NCI-H1105 (cell line): ENCODE data around the gene LARP4B.

Source experiments
- DNase-seq: peaks from one replicate; lab custom pipeline; 2025; lab: John Stamatoyannopoulos, UW

The LARP4B gene

GRCh38 chr10:931326-932318 lies at the start of gene LARP4B:
Gene LARP4B, minus strand, starts transcription at chr10:931705. Its CDS starts 45,984 bp downstream, at chr10:885721.
- peak; percentile 86 for DNase-seq

DNA sequence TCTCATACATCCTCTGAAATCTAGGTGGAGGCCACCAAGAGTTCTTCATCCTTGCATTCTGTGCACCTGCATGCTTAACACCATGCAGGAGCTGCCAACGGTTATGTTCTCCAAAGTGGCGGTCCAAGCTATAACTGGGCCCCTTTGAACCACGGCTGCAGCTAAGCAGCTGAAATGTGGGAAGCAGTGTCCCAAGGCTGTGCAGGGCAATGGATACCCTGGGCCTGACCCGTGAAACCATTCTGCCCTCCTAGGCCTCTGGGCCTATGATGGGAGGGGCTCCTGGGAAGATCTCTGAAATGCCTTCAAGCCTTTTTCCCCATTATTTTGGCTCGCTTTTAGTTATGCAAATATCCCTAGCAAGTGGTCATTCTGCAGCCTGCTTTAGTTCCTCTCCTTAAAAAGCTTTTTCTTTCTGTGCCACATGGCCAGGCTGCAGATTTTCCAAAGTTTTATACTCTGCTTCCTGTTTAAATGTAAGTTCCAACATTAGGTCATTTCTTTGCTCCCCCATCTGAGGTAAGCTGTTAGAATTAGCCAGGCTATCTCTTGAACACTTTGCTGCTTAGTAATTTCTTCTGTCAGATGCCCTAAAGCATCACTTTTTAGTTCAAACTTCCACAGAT lies 49.1 kb upstream of the LARP4B start:
- DNase-seq: no peak

GRCh38 chr10:978826-979421 lies 47.4 kb upstream of the LARP4B start:
- DNase-seq: no peak

DNA sequence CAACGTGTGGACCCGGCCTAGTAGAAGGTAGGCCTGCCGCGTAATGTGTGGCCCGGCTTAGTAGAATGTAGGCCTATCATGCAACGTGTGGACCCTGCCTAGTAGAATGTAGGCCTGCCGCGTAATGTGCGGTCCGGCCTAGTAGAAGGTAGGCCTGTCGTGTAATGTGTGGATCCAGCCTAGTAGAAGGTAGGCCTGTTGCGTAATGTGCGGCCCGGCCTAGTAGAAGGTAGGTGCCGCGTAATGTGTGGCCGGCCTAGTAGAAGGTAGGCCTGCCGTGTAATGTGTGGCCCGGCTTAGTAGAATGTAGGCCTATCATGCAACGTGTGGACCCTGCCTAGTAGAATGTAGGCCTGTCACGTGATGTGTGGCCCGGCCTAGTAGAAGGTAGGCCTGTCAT lies 44.8 kb upstream of the LARP4B start:
- no peak for DNase-seq

DNA sequence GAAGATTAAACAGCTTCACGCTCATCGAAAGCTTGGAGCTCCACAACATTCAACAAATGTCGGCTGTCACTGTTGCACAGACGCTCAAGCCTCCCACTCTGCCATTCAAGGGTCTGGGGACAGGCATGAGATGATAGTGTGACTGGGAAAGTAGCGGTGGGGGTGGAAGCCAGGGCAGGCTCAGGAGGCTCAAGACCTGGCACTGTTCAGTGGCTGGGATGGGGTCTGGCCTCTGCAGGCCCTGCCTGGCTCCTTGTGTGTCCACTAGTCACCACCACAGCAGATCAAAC lies 43.2 kb upstream of the LARP4B start:
- DNase-seq: no peak

DNA sequence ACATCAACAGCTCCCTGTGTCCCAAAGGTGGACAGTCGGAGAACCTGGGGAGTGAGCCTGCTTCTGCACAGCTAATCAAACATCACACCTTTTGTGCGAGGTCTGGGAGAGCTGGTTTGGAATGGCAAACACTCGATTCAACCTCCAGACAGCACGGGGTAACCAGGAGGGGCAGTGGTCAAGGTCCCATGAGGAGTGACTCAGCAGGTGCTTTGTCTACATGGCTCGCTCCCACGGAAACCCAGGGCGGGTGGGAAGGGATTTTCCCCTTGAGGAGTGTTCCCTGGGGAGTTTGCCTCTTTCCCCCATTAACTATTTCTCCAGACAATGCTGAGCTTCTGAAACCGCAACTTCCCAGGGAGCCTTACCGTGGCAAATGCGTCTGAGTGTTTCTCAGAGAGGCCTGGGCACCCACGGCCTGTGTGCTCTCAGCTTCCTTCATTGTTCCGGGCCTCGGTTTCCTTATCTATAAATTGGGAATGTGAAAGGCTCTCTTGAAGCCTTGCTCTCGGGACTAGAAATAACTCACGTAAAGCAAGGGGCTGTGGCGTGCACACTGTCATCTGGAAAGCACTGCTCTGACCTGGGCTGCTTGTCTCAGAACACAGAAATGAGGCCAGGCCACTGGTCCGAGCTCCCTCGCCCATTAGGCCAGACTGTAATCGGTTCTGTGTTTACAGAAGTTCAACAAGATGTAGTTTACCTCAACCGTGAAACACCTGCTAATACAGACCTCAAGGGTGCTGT lies 42.7 kb upstream of the LARP4B start:
- no peak for DNase-seq

DNA sequence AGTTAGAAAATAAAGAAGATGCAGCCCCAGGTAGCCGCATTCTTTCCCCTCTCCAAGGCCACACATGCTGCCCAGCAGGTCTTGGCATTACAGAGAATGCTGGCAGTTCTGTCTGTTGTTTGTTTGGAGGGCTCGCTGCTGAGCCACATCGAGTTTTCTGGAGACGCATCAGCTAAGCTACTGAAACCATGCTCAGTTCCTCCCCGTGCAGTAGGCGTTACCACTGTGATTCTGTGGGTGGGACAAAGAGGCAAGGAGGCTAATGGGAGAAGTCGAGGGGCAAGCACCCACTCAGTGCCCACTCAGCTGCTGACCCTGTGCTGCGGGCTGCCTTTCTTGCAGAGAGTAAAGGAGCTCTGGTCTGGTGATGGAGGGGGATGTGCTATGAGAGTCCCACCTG lies 41.3 kb upstream of the LARP4B start:
- no peak for DNase-seq

- no peak for DNase-seq
Observed at GRCh38 chr10:971613-972012, 40.1 kb upstream of the LARP4B start.

DNA sequence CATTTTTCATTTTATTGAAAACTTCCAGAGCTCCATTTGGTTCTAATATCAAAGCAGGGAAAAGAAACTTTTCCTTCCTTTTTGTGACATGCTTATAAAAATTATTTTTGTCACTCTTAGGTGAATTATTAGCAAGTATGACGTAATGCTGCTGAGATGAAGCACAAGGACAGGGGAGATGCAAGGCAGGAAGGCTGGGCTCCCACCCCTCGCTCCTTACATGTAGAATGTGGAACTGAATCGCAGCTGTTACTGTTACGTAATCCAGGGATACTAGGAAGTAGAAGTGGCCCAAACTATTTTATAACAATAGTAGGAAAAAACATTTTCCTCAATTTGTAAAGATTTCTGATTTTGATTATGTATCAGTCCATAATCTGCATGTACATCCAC lies 39.6 kb upstream of the LARP4B start:
- DNase-seq: no peak

DNA sequence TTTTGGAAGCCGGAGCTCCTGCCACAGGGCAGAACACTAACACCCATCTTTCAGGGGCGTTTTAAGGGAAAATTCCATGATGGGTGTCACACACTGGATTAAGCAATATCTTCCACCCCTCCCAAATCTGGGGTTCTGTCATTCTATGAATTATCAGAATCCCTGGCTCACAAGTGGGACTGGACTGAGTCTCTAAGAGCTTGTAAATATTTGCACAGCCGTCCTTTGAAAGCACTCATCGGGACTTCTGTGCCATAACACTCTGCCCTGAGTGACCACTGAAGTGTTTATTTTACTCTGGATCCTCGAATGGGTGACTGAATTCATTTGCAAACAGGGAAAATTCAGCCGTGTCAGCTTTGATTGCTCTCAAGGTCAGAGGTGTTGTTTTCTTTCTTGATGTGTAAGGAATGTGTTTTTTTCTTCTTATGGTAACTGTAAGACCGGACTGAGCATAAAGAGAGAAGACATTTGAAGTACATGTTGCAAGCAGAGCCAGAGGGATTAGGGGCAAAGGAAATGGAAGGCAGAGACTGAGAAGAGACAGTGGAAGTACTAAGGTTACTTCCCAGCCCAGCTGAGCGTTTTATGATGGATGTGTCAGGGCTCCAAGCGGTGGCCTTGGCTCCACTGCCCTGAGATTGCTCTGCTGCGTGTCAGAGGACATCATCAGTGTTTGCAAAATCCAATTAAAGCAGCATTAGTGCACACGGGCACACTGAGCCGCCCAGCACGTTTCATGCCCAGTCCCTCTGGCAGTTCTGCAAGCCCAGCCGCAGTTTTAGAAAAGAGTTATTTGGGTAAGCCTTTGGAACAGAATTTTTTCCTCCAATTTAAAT lies 39.0 kb upstream of the LARP4B start:
- peak; percentile 10 for DNase-seq

DNA sequence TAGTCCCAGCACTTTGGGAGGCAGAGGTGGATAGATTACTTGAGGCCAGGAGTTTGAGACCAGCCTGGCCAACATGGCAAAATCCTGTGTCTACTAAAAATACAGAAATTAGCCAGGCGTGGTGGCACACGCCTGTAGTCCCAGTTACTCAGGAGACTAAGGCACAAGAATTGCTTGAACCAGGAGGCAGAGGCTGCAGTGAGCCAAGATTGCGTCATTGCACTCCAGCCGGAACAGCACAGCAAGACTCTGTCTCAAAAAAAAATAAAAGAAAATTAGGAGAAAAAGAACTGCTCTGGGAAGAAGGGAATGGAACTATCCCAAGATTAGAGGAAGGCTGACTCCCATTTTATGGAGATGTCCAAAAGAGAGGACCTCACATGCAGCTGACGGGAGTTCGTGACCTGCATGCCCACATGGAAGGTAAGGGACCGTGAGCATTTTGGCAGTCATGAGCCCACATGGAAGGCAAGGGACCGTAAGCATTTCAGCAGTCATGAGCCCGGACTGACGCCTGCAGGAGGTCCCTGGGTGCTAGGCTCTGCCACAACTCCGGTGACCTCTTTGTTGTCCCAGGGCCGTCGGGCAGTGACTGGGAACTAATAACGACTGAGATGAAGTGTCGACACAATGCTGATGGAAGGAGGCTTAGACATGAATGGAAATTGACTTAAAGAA lies 38.1 kb upstream of the LARP4B start:
- DNase-seq: no peak

GRCh38 chr10:968546-969199 lies 37.2 kb upstream of the LARP4B start:
- DNase-seq: no peak

DNA sequence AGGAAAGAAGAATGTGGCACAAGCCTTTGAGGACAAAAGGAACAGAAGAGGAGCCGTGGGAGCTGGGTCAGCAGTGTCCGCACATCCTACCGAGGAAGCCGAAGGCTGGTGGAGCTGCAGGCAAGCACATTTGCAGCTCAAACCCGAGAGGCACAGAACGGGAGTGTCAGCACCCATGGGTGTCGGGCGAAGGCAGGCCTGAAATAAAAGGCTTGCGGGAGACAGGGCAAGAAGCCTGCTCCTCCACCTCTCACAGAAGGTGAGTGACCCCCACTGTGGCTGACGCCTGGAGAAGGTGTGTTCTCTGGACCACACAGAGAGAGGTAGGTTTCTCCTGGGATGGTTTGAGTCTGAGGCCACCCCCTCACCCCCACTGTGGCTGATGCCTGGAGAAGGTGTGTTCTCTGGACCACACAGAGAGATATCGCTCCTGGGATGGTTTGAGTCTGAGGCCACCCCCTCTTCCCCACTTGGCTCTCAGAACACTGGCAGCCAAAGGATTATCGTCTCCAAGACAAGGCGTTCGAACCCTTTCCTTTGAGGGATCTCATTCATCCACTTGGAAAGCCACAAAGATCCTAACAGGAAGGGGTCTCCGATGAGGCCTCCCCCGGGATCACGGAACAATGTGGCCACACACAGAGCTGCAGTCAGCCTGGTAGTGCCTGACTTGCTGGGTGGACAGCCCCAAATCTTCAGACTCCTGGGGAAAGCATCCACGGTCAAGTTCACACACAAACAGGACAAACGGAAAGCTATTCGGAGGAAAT lies 35.1 kb upstream of the LARP4B start:
- DNase-seq: no peak

GRCh38 chr10:964988-965417 lies 33.5 kb upstream of the LARP4B start:
- no peak for DNase-seq

DNA sequence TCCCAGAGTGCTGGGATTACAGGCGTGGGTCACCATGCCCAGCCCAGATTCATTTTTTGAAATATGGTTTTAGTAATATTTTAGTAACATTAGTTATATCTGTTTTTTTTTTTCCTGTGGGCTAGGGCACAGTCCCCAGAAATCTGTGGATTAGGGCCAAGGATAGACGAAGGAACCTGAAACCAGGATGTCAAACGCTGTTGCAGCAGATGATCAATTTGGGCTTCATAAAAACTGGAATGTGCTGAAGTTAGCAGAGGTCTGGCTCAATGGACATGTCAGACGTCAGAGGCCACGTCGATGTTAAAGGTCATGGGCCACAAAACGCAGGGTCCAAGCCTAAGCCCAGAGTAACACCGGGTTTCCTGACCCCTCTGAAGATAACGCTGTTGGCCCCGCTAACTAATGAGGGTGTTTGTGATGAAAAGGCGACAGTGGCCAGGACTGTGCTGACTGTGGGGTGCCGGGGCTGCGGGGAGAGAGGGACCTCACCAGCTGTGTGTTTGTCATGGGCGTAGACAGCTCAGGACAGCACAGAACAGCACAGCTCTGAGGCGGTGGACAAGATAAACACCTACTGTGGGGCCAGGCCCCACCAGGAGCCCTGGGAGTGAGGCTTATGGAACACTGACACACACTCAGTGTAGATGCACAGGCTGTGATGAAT lies 32.9 kb upstream of the LARP4B start:
- DNase-seq: no peak

DNA sequence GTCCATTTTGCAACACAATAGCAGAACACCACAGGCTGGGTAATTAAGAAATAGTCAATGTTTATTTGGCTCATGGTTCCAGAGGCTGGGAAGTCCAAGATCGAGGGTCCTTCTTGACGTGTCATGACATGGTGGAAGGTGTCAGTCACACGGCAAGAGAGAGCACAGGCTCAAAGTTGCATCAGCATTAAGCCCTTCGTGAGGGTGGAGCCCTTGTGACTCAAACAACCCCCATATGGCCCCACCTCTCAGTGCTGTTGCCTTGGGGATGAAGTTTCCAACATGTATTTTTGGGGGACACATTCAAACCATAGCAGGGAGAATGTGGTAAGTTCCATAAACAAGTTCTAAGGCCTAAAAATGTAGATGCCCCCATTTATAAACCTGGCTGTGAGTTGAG lies 32.1 kb upstream of the LARP4B start:
- DNase-seq: no peak

DNA sequence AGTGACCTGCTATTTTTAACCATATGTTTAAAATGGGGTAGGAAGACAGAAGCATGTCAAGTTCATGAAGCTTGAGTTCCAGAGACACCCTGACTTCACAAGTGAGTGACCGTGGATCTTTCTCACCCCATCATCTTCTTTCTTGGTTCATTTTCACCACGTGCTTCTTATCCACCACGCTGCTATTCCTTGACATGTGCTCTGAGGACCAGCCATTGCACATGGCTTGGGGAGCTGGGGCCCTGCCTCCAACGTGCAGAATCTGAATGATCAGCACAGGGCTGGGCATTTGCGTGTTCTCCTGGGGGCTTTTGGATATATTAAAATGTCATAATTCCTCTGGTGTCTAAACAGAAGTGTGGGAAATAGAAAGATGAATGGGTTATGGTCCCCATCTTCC lies 31.7 kb upstream of the LARP4B start:
- DNase-seq: no peak

- no peak for DNase-seq
Observed at GRCh38 chr10:962342-962741, 30.8 kb upstream of the LARP4B start.

DNA sequence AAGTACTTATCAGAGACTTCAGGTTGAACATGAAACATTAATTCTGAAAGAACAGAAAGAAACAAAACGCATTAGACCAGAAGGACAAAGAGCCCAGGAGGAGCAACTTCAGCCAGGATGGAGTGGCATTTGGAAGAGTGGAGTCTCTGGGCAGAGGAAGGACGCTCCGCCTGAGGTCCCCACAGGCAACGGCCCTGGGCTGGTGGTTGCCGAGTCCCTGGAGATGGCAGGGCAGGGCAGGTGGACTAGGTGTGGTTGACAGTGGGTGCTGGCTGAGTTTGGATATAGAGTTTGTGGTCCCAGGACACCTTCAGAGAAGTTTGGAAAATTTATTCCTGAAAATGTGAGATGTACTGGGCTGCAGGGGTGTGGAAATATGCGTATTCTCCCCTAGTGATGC lies 27.4 kb upstream of the LARP4B start:
- DNase-seq: no peak
